Breast epithelium (tissue), 3 donors: ENCODE results near the gene KRTAP4-9.

Experiments
- CTCF ChIP-seq, 3 donors: fragments of 450-650 bp; IDR thresholded peaks; one replicate each; pipeline ENCODE4 v1.5.1; 2016 to 2017; ENCODE audit warnings: antibody characterized with exemption in 3 of 3, mild to moderate bottlenecking in 3 of 3, moderate library complexity in 3 of 3
- POLR2A ChIP-seq: fragments of 450-650 bp; IDR thresholded peaks from one replicate; pipeline ENCODE4 v1.6.1; 2016; ENCODE audit warnings: antibody characterized with exemption, mild to moderate bottlenecking, moderate library complexity
- POLR2AphosphoS5 ChIP-seq, 3 donors: sonication (generic); formaldehyde crosslinking; IDR thresholded peaks; one replicate each; pipeline ENCODE4 v1.6.1; 2017; ENCODE audit warnings: antibody characterized with exemption in 3 of 3

GRCh38 chr17:41101586-41102259, 3.5 kb upstream of the KRTAP4-9 start, which contains the start of gene KRTAP4-16:
- TF ChIP-seq CTCF (IDR thresholded peaks at IDR 0.05) (no peak), POLR2AphosphoS5 (IDR thresholded peaks at IDR 0.05) (no peak), POLR2A (no peak)
